Stimulated activated CD8-positive, alpha-beta memory T cell treated with anti-CD3 and anti-CD28 coated beads, Interleukin-12 subunit alpha, Interleukin-12 subunit beta, amount 100 ng/mL, for 4 hours (primary cell): Measurements from ENCODE around the gene BIRC7.

Source experiments
- DNase-seq: peaks from one replicate; pipeline ENCODE4 v3.0.0-alpha.2; 2020; ENCODE audit warnings: low read depth

BIRC7 gene

GRCh38 chr20:63225082-63225454 lies 10.6 kb upstream of the BIRC7 start:
- DNase-seq = no peak

- no peak for DNase-seq
Measured at GRCh38 chr20:63226042-63226943, 9.4 kb upstream of the BIRC7 start.

- DNase-seq = no peak
Measured at GRCh38 chr20:63227260-63227659, 8.4 kb upstream of the BIRC7 start.

GRCh38 chr20:63228806-63229205 lies 6.9 kb upstream of the BIRC7 start:
- DNase-seq = no peak

GRCh38 chr20:63230800-63231268 lies 4.9 kb upstream of the BIRC7 start:
- no peak for DNase-seq

GRCh38 chr20:63232235-63233060 lies 3.3 kb upstream of the BIRC7 start:
- DNase-seq = no peak

GRCh38 chr20:63233061-63233344 lies 2.7 kb upstream of the BIRC7 start:
- DNase-seq = no peak

- DNase-seq = no peak
Measured at GRCh38 chr20:63233924-63234323, 1.8 kb upstream of the BIRC7 start.

- DNase-seq = no peak
Measured at GRCh38 chr20:63234693-63235398, 859 bp upstream of the BIRC7 start.

- no peak for DNase-seq
Measured at GRCh38 chr20:63236116-63236837, 572 bp downstream of the BIRC7 start.

- DNase-seq = no peak
Measured at GRCh38 chr20:63238031-63238430, 2.3 kb downstream of the BIRC7 start.

GRCh38 chr20:63238514-63239125 lies 2.9 kb downstream of the BIRC7 start:
- no peak for DNase-seq

GRCh38 chr20:63239431-63239830 lies 3.7 kb downstream of the BIRC7 start:
- no peak for DNase-seq

GRCh38 chr20:63240004-63240403 lies 4.3 kb downstream of the BIRC7 start:
- DNase-seq = no peak

GRCh38 chr20:63241272-63241671 lies 5.6 kb downstream of the BIRC7 start:
- DNase-seq = no peak

GRCh38 chr20:63242736-63243135 lies 7.0 kb downstream of the BIRC7 start:
- no peak for DNase-seq

- DNase-seq = no peak
Measured at GRCh38 chr20:63243604-63244247, 8.0 kb downstream of the BIRC7 start.

- DNase-seq = no peak
Measured at GRCh38 chr20:63244468-63244867, 8.8 kb downstream of the BIRC7 start.

GRCh38 chr20:63246490-63247288 lies 11.0 kb downstream of the BIRC7 start:
- DNase-seq = no peak

- DNase-seq = no peak
Measured at GRCh38 chr20:63247671-63248228, 12.0 kb downstream of the BIRC7 start.
